Fibroblast of peridontal ligament (primary cell): ENCODE results near the gene RMI2.
"Not testable (repeated sequence)": the region's sequence is repeated elsewhere in the genome, so short reads cannot be mapped to it uniquely, and the experiment has no call there.

Source experiments
- DNase-seq: peaks from one replicate; pipeline ENCODE4 v3.0.0-alpha.2; 2010; ENCODE audit errors: extremely low read depth

RMI2 gene

GRCh38 chr16:11345040-11345862 is at the start of gene RMI2:
RMI2 (plus strand) TSS chr16:11345459; CDS start chr16:11345472, 13 bp downstream.
- DNase-seq = peak; percentile 93

DNA sequence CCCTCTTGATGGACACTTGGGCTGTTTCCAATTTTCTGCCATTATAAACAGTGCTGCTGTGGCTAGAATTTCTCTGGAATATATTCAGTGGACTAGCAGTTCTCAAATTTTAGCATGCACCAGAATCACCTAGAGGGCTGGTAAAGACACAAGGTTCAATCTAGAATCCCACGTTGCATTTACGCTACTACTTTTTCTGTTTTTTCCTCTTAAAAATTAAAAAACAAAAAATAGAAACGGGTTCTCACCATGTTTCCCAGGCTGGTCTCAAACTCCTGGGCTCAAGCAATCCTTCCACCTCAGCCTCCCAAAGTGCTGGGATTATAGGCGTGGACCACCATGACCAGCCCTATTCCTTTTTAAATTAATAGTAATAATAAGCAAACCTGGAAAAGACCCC is 49.6 kb upstream of the RMI2 start:
- no peak for DNase-seq

DNA sequence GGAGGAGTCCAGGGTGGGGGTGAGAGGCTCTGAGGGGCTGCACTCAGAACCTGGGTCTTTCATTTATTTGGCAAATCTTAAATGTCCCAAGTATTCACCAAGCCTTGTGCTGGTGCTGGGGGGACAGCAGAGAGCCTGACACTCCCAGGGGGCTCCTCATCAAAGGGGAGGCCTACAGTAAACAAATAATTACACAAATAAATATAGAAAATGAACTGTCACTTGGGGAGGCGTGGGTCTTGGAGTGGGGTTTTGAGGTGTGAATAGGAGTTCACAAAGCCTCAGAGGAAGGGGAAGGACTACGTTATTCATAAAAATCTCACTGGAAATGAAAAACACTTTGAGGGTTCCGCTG is 48.9 kb upstream of the RMI2 start:
- no peak for DNase-seq

DNA sequence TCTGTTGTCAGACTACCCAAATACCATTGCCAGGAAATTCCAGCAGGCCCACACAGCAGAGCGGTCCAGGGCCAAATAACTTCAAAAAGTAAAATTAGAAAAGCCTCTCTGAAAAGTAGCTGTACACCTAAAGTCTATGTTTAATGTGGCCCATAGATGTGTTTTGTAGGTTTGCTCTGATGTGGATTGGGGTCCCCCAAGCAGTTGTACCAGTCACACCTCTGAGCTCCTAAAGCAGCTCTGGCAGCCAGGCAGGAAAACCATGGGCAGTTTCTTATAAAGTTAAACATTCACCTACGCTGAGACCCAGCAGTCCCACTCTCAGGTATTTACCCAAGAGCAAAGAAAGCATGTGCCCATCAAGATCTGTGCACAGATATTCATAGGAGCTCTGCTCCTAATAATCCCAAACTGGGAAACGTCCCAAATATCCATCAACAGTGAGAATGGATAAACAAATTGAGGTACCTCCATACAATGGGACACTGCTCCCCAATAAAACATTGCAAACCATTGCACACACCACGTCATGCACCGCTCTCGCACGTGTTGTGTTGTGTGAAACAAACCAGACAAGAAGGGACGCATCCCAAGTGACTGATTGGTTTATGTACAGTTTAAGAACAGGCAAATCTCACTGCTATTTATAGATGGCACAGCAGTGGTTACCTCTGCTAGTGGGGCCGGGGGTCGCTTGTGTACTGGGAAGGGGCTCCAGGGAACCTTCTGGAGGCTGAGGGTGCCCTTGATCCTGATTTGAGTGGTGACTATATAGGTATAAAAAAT is 48.4 kb upstream of the RMI2 start:
- DNase-seq = no peak

- peak; percentile 73 for DNase-seq
Measured at GRCh38 chr16:11297492-11298142, 47.6 kb upstream of the RMI2 start.

- no peak for DNase-seq
Measured at GRCh38 chr16:11298143-11298900, 46.9 kb upstream of the RMI2 start.

DNA sequence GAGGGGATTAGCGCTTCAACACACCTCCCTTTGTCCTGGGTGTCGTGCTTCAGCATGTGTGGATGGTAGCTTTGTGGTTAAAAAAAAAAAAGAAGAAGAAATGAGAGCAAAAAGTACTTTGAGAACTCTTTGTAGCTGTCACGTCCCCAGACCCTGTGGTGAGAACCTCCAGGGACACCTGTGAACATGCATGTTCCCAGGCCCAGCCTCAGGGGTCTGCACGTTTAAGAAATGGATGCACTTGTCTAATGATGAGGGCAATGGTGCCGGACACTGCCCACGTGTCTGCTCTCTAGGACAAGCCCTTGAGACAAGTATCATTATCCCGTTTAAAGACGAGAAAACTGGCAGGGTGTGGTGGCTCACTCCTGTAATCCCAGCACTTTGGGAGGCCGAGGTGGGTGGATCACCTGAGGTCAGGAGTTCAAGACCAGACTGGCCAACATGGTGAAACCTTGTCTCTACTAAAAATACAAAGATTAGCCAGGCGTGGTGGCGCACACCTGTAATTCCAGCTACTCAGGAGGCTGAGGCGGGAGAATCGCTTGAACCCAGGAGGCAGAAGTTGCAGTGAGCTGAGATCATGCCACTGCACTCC is 46.2 kb upstream of the RMI2 start:
- not testable (repeated sequence) for DNase-seq

- no peak for DNase-seq
Measured at GRCh38 chr16:11299865-11300559, 45.2 kb upstream of the RMI2 start.

DNA sequence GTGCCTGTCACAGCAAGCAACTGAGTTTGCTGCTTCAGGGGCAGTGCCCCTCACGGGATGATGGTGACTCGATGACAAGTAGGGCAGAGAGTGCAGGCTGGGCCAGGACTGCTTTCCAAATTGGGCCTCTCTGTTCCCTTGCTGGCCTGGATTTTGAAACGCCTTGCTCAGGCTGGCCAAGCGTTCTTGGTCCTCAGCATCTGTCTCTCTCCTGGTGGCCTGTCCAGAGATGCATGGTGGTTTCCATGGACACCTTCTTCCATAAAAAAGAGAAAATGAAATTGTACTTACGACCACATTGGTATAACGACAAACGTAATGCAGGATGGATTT is 44.7 kb upstream of the RMI2 start:
- DNase-seq = no peak

GRCh38 chr16:11301645-11302501 is 43.4 kb upstream of the RMI2 start:
- no peak for DNase-seq

DNA sequence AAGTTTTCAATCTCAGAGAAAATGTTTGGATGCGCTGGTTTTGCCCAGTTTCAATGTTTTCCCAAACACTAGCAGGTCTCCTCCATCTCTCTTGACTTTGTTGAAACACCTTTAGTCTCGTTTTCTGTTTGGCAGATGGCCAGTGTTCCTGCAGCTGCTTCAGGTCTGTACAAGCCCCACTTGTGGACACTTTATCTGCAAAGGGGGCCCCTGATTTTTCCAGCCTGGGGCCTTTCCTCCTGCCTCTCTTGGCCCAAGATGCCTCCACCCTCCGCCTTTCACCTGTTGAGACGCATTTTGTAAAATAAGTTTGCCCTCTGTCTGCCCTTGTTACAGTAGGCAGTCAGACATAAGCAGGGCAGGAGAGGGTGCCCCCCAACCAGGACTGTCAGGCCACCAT is 42.3 kb upstream of the RMI2 start:
- DNase-seq = no peak

GRCh38 chr16:11303405-11304138 is 41.7 kb upstream of the RMI2 start:
- no peak for DNase-seq

DNA sequence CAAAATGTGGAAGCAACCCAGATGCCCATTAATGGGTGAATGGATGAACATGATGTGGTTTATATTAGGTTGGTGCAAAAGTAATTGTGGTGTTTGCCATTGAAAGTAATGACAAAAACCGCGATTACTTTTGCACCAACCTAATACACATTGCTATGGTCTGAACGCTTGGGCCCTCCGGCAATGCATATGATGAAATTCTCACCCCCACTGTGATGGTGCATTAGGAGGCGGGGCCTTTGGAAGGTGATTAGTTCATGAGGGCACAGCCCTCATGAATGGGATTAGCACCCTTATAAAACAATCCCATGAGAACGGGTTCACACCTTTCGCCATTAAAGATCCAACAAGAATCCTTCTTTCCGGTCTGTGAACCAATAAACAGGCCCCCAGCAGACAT is 38.9 kb upstream of the RMI2 start:
- no peak for DNase-seq

- DNase-seq = no peak
Measured at GRCh38 chr16:11306997-11307638, 38.1 kb upstream of the RMI2 start.

DNA sequence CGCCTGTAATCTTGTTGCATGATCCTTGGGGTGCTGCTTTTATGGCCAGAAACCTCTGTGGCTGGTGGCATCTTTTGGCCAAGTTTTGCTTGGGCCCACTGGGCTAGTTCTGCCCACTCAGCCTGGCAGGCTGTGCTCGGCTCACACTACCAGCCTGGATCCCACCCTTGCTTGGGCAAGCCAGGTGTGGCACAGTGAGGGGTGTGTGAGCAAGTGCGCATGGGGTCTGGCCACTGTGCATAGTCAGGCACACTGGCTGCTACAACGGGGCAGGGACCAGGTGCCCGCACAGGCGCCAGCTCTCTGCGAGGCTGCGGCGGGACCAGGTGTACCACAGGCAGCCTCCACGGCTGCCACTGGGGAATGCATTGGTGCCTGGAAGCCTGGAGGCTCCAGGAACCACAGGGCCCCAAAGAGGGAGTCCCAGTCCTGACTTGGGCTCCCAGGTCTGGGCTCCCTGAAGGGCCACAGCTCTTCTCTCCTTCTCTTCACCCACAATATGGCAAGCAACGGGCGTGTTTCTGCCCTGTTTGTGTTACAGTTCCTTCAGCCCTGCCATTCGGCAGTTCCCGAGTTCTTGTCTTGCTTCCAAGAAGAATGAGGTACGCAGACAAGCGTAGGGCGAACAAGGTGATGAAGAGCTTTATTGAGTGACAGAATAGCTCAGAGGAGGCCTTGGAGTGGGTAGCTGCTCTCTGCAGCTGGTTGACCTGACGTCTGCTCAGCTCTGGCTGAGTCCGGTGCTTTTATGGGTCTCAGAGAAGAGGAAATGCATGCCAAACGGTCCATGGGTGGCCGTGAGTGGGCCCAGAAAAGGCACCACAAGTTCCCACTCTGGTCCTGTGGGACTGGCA is 37.4 kb upstream of the RMI2 start:
- DNase-seq = no peak

- DNase-seq = no peak
Measured at GRCh38 chr16:11308493-11309283, 36.6 kb upstream of the RMI2 start.
